ENCODE results near the gene PDZD2. TPM values are rescaled to one million over a fixed set of nuclear protein-coding genes. Genes with fewer than 3 reads are reported as not detected.
"Not testable (repeated sequence)": the region's sequence is repeated elsewhere in the genome, so short reads cannot be mapped to it uniquely, and the experiment has no call there.

Gene PDZD2
- total RNA-seq, 1 donor from 2014 or later, result 1.1 TPM

DNA sequence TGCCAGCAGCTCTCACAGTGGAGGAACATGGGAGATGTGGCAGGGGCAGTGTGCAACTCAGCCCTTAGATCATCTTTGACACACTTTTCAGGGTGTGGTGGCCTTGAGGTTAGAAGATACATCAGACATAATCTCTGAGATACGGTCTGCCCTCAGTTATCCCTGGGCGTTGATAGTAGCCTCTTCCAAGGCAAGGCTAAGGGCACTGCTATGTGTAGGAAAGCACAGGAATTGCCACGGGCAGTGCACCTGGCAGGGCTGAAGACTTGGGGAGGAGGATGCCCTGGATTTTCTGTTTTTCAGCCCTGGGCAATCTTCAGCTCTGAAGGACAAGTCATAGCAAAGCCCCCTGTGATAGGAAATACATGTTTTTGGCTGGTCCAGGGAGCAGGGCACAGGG lies 328.5 kb downstream of the PDZD2 start:
- Histone ChIP-seq H4K20me1 (ENCODE audit: low read depth) (no peaks in the 10 kb centered on the region), H3K27me3 (no peaks in the 10 kb centered on the region), H3K79me2 (ENCODE audit: low read depth) (no peaks in the 10 kb centered on the region), H3K27ac (no peak overlapping the region), H3K4me2 (no peak overlapping the region), H2AFZ (replicated peaks) (no peak overlapping the region), H3K36me3 (no peaks in the 10 kb centered on the region), H3K9ac (no peak overlapping the region), H3K4me3 (no peak overlapping the region), H3F3A (ENCODE audit: low read depth) (no peaks in the 10 kb centered on the region), H3K4me1 (no peaks in the 10 kb centered on the region), H3K9me3 (ENCODE audit: low read depth) (no peaks in the 10 kb centered on the region)
- Mint-ChIP-seq H3K27me3 (ENCODE audit: insufficient read depth, low read depth) (peaks cover 2% of the 10 kb centered on the region), H3K27ac (peak overlapping the region; percentile 17), H3K9me3 (peaks cover 3% of the 10 kb centered on the region), H3K4me1 (peaks cover 19% of the 10 kb centered on the region), H3K4me3 (no peak overlapping the region), H3K36me3 (peaks cover 2% of the 10 kb centered on the region)
- TF ChIP-seq, protein P1, sequence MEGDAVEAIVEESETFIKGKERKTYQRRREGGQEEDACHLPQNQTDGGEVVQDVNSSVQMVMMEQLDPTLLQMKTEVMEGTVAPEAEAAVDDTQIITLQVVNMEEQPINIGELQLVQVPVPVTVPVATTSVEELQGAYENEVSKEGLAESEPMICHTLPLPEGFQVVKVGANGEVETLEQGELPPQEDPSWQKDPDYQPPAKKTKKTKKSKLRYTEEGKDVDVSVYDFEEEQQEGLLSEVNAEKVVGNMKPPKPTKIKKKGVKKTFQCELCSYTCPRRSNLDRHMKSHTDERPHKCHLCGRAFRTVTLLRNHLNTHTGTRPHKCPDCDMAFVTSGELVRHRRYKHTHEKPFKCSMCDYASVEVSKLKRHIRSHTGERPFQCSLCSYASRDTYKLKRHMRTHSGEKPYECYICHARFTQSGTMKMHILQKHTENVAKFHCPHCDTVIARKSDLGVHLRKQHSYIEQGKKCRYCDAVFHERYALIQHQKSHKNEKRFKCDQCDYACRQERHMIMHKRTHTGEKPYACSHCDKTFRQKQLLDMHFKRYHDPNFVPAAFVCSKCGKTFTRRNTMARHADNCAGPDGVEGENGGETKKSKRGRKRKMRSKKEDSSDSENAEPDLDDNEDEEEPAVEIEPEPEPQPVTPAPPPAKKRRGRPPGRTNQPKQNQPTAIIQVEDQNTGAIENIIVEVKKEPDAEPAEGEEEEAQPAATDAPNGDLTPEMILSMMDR (IDR thresholded peaks at IDR 0.05), result no peak
- TF ChIP-seq EZH2 (IDR thresholded peaks at IDR 0.05) (no peak), EZH2phosphoT487 (IDR thresholded peaks at IDR 0.05) (no peak)
- DNase-seq (ENCODE audit: low spot score), result no peak

DNA sequence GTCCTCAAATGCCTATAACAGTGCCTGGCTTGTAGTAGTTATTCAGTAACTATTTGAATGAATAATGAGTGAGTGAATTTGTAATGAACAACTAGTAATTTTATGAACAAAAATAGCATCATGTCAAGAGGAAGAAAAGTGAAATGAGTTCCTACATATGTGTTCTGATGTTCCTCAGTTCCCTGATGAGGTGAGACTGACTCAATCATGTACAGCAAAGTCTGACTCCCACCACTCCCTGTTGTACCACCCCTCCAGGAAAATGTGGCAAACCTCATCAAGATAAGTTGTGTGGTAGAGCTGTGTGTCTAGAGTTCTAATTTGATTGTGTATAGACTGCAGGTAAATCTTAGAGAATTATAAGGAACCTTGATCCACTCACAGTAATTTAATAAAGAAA lies 333.6 kb downstream of the PDZD2 start:
- H3K9me3 Mint-ChIP-seq, result peaks cover 3% of the 10 kb centered on the region
- H3K4me2 ChIP-seq, result no peak overlapping the region
- no peak overlapping the region for H2AFZ ChIP-seq (replicated peaks)
- H3K4me1 ChIP-seq, result peaks cover 6% of the 10 kb centered on the region
- no peaks in the 10 kb centered on the region for H3K9me3 ChIP-seq (ENCODE audit: low read depth)
- H3K27me3 Mint-ChIP-seq (ENCODE audit: insufficient read depth, low read depth), result peaks cover 2% of the 10 kb centered on the region
- H3K27ac Mint-ChIP-seq, result no peak overlapping the region
- H3K79me2 ChIP-seq (ENCODE audit: low read depth), result no peaks in the 10 kb centered on the region
- TF ChIP-seq, protein P1 (IDR thresholded peaks at IDR 0.05), result no peak
- TF ChIP-seq EZH2 (IDR thresholded peaks at IDR 0.05) (no peak), EZH2phosphoT487 (IDR thresholded peaks at IDR 0.05) (no peak)
- H4K20me1 ChIP-seq (ENCODE audit: low read depth), result no peaks in the 10 kb centered on the region
- no peak overlapping the region for H3K9ac ChIP-seq
- no peak for DNase-seq (ENCODE audit: low spot score)
- H3K27ac ChIP-seq, result no peak overlapping the region
- no peaks in the 10 kb centered on the region for H3K4me1 Mint-ChIP-seq
- H3K36me3 Mint-ChIP-seq, result no peaks in the 10 kb centered on the region
- H3K36me3 ChIP-seq, result no peaks in the 10 kb centered on the region
- H3F3A ChIP-seq (ENCODE audit: low read depth), result peaks cover 7% of the 10 kb centered on the region
- H3K4me3 Mint-ChIP-seq, result no peak overlapping the region
- no peaks in the 10 kb centered on the region for H3K27me3 ChIP-seq
- H3K4me3 ChIP-seq, result no peak overlapping the region

DNA sequence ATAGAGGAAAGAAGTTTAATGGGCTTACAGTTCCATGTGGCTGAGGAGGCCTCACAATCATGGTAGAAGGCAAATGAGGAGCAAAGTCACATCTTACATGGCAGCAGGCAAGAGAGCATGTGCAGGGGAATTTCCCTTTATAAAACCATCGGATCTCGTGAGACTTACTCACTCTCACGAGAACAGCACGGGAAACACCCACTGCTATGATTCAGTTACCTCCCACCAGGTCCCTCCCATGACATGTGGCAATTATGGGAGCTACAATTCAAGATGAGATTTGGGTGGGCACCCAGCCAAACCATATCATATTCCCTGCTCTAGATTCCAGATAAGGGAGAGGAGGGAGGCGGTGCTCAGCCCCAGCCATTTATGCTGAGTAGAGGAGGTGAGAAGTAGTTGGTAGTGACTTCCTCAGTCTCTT lies 336.3 kb downstream of the PDZD2 start:
- not testable (repeated sequence) for H3K4me3 ChIP-seq; H3K27ac ChIP-seq; H3F3A ChIP-seq (ENCODE audit: low read depth); H3K27me3 ChIP-seq; H3K36me3 ChIP-seq; H3K4me2 ChIP-seq; H3K9me3 ChIP-seq (ENCODE audit: low read depth); DNase-seq (ENCODE audit: low spot score); H3K4me1 ChIP-seq; H3K79me2 ChIP-seq (ENCODE audit: low read depth); H3K4me1 Mint-ChIP-seq; H4K20me1 ChIP-seq (ENCODE audit: low read depth); H3K9ac ChIP-seq; H3K27me3 Mint-ChIP-seq (ENCODE audit: insufficient read depth, low read depth); H2AFZ ChIP-seq (replicated peaks); H3K4me3 Mint-ChIP-seq; H3K36me3 Mint-ChIP-seq; H3K9me3 Mint-ChIP-seq
- peak overlapping the region; percentile 17 for H3K27ac Mint-ChIP-seq

DNA sequence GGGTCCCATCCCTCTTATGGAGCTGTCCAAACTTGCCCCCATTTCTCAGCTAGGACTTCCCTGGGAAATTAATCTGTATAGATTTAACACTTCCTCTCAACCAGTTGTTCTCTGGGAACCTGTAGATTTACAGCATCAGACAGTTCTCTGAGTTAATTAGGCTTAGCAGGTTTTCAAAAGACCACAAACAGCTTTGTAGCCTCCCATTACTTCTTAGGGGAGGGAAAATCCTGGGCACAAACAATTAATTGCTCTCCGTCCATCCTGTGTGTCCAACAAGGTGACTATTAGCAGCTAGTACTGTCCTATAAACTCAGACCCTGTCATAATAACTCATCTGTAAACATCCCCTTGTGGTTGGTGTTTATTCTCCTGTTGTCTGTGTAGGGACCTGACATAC lies 337.2 kb downstream of the PDZD2 start:
- H3K79me2 ChIP-seq (ENCODE audit: low read depth), result no peaks in the 10 kb centered on the region
- no peak overlapping the region for H3K4me3 ChIP-seq
- H3K4me2 ChIP-seq, result peak overlapping the region; percentile 58
- peaks cover 2% of the 10 kb centered on the region for H3K4me1 Mint-ChIP-seq
- no peaks in the 10 kb centered on the region for H3K36me3 Mint-ChIP-seq
- H3K9ac ChIP-seq, result no peak overlapping the region
- H3F3A ChIP-seq (ENCODE audit: low read depth), result peaks cover 7% of the 10 kb centered on the region
- no peaks in the 10 kb centered on the region for H4K20me1 ChIP-seq (ENCODE audit: low read depth)
- H2AFZ ChIP-seq (replicated peaks), result no peak overlapping the region
- H3K4me1 ChIP-seq, result peaks cover 6% of the 10 kb centered on the region
- no peak overlapping the region for H3K27ac Mint-ChIP-seq
- DNase-seq (ENCODE audit: low spot score), result peak; percentile 56
- H3K27ac ChIP-seq, result peak overlapping the region; percentile 46
- no peak overlapping the region for H3K4me3 Mint-ChIP-seq
- no peaks in the 10 kb centered on the region for H3K9me3 Mint-ChIP-seq
- no peaks in the 10 kb centered on the region for H3K9me3 ChIP-seq (ENCODE audit: low read depth)
- no peaks in the 10 kb centered on the region for H3K36me3 ChIP-seq
- no peaks in the 10 kb centered on the region for H3K27me3 ChIP-seq
- no peak for TF ChIP-seq EZH2 (IDR thresholded peaks at IDR 0.05)
- TF ChIP-seq, protein P1 (IDR thresholded peaks at IDR 0.05), result no peak
- TF ChIP-seq EZH2phosphoT487 (IDR thresholded peaks at IDR 0.05), result no peak
- no peaks in the 10 kb centered on the region for H3K27me3 Mint-ChIP-seq (ENCODE audit: insufficient read depth, low read depth)

Measured in neural progenitor cell (in vitro differentiated cells).